PC-9 (cell line): ENCODE results near the gene MORN2.

Experiments
- EZH2 ChIP-seq: fragments of 200-600 bp; sonication (generic); IDR thresholded peaks from 2 replicates; pipeline ENCODE4 v1.8.0; 2017; ENCODE audit warnings: antibody characterized with exemption, low read depth
- TF ChIP-seq, protein P1 (sequence below): fragments of 200-600 bp; sonication (generic); conservative IDR thresholded peaks from 2 replicates; pipeline ENCODE4 v1.6.1; 2017; ENCODE audit warnings: mixed run types, antibody characterized with exemption, mild to moderate bottlenecking, moderate library complexity

DNA sequence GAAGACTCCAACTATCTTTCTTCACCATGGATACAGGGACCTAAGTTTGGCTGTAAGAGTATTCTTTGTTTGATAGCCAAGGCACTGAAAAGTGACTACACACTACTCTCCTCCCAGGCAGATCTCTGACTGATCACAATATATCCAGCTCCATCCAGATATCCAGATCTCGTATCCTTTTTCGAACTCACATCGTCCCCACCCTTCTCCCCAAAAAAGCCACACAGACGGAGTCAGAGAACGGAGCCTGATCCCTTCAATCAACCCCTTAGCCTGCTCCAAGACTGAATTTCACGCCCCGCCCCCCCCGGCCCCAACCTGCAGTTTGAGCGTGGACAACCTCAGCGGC is 575 bp upstream of the MORN2 start:
- TF ChIP-seq, protein P1, sequence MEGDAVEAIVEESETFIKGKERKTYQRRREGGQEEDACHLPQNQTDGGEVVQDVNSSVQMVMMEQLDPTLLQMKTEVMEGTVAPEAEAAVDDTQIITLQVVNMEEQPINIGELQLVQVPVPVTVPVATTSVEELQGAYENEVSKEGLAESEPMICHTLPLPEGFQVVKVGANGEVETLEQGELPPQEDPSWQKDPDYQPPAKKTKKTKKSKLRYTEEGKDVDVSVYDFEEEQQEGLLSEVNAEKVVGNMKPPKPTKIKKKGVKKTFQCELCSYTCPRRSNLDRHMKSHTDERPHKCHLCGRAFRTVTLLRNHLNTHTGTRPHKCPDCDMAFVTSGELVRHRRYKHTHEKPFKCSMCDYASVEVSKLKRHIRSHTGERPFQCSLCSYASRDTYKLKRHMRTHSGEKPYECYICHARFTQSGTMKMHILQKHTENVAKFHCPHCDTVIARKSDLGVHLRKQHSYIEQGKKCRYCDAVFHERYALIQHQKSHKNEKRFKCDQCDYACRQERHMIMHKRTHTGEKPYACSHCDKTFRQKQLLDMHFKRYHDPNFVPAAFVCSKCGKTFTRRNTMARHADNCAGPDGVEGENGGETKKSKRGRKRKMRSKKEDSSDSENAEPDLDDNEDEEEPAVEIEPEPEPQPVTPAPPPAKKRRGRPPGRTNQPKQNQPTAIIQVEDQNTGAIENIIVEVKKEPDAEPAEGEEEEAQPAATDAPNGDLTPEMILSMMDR, result no peak
- TF ChIP-seq EZH2, result no peak
